GM12873 (cell line): Measurements from ENCODE around the gene NCK1.

Experiments
- CTCF ChIP-seq: IDR thresholded peaks from 2 replicates; pipeline ENCODE4 v1.5.1; 2012; ENCODE audit warnings: low read depth, mild to moderate bottlenecking, moderate library complexity, low read length, control low read depth; ENCODE audit not compliant: insufficient read depth; ENCODE audit errors: missing control alignments

Gene NCK1

GRCh38 chr3:136842294-136842693 lies 19.7 kb upstream of the NCK1 start:
- no peak for TF ChIP-seq CTCF

GRCh38 chr3:136844724-136845123 lies 17.3 kb upstream of the NCK1 start:
- TF ChIP-seq CTCF: no peak

GRCh38 chr3:136852180-136852579 lies 9.8 kb upstream of the NCK1 start:
- TF ChIP-seq CTCF: no peak

GRCh38 chr3:136856665-136857064 lies 5.3 kb upstream of the NCK1 start:
- no peak for TF ChIP-seq CTCF

- no peak for TF ChIP-seq CTCF
Measured at GRCh38 chr3:136858381-136858780, 3.6 kb upstream of the NCK1 start.

GRCh38 chr3:136860541-136860940 lies 1.5 kb upstream of the NCK1 start:
- TF ChIP-seq CTCF: no peak

- no peak for TF ChIP-seq CTCF
Measured at GRCh38 chr3:136862617-136863322, 762 bp downstream of the NCK1 start.
